Neutrophil (primary cell): ENCODE measurements around the gene ZNF599.

ENCODE experiments used
- H3K27ac ChIP-seq: fragments of 200-600 bp; sonication (generic); 2 replicates; pipeline ENCODE4 v1.5.1; 2016; ENCODE audit warnings: mild to moderate bottlenecking, moderate library complexity
- H3K27me3 ChIP-seq: fragments of 200-600 bp; sonication (generic); 2 replicates; pipeline ENCODE4 v1.6.0; 2016; ENCODE audit warnings: mild to moderate bottlenecking
- H3K36me3 ChIP-seq: fragments of 200-600 bp; sonication (generic); 2 replicates; pipeline ENCODE4 v1.5.1; 2017
- H3K4me1 ChIP-seq, 2 experiments: fragments of 200-600 bp in 1 of 2; sonication (generic) in 1 of 2; 1 replicate in 1 of 2; 2 replicates in 1 of 2; pipeline versions ENCODE4 v1.5.1 to v1.6.1; 2013 to 2016; ENCODE audit warnings: low read depth in 1 of 2, low read length in 1 of 2, mild to moderate bottlenecking in 1 of 2, moderate library complexity in 1 of 2; ENCODE audit not compliant: control insufficient read depth in 1 of 2, insufficient read depth in 1 of 2
- H3K4me3 ChIP-seq, 2 experiments: fragments of 200-600 bp in 1 of 2; sonication (generic) in 1 of 2; 1 replicate in 1 of 2; 2 replicates in 1 of 2; pipeline ENCODE4 v1.5.1; 2013 to 2016; ENCODE audit warnings: low read depth in 1 of 2, low read length in 1 of 2, mild to moderate bottlenecking in 1 of 2, moderate library complexity in 1 of 2
- H3K9me3 ChIP-seq: fragments of 200-600 bp; sonication (generic); 2 replicates; pipeline ENCODE4 v1.5.1; 2016
- TF ChIP-seq, protein P1 (sequence below): fragments of 200-600 bp; sonication (generic); IDR thresholded peaks from 2 replicates; pipeline ENCODE4 v1.5.1; 2016; ENCODE audit warnings: antibody characterized with exemption

The ZNF599 gene

DNA sequence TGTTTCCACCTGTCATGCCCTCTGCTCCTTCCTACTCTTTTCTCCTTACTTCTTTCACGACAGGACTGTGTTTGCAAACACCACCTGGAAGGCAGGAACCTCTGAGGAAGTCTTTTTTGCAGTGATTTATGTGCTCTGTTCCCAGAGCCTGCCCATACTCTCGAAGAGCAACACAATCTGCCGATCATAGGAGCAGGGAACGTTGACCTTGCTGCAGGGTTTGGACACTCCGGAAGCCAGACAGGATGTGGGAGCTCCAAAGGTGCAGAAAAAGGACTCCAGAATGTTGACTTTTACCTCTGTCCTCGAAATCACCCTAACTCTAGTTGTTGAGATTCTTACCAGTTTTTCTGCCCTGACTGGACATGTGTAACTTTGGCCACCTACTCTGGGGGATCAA is 47.6 kb downstream of the ZNF599 start:
- H3K9me3 ChIP-seq, result no peaks in the 10 kb centered on the region
- TF ChIP-seq, protein P1, sequence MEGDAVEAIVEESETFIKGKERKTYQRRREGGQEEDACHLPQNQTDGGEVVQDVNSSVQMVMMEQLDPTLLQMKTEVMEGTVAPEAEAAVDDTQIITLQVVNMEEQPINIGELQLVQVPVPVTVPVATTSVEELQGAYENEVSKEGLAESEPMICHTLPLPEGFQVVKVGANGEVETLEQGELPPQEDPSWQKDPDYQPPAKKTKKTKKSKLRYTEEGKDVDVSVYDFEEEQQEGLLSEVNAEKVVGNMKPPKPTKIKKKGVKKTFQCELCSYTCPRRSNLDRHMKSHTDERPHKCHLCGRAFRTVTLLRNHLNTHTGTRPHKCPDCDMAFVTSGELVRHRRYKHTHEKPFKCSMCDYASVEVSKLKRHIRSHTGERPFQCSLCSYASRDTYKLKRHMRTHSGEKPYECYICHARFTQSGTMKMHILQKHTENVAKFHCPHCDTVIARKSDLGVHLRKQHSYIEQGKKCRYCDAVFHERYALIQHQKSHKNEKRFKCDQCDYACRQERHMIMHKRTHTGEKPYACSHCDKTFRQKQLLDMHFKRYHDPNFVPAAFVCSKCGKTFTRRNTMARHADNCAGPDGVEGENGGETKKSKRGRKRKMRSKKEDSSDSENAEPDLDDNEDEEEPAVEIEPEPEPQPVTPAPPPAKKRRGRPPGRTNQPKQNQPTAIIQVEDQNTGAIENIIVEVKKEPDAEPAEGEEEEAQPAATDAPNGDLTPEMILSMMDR, result no peak
- no peaks in the 10 kb centered on the region for H3K4me1 ChIP-seq
- H3K27ac ChIP-seq, result no peak overlapping the region
- H3K27me3 ChIP-seq, result peaks cover 11% of the 10 kb centered on the region
- no peaks in the 10 kb centered on the region for H3K36me3 ChIP-seq
- no peak overlapping the region for H3K4me3 ChIP-seq

GRCh38 chr19:34722353-34722752 is 50.7 kb downstream of the ZNF599 start:
- H3K27me3 ChIP-seq, result peaks cover 20% of the 10 kb centered on the region
- no peaks in the 10 kb centered on the region for H3K4me1 ChIP-seq
- H3K27ac ChIP-seq, result no peak overlapping the region
- no peaks in the 10 kb centered on the region for H3K9me3 ChIP-seq
- H3K36me3 ChIP-seq, result no peaks in the 10 kb centered on the region
- TF ChIP-seq, protein P1, result no peak
- no peak overlapping the region for H3K4me3 ChIP-seq

DNA sequence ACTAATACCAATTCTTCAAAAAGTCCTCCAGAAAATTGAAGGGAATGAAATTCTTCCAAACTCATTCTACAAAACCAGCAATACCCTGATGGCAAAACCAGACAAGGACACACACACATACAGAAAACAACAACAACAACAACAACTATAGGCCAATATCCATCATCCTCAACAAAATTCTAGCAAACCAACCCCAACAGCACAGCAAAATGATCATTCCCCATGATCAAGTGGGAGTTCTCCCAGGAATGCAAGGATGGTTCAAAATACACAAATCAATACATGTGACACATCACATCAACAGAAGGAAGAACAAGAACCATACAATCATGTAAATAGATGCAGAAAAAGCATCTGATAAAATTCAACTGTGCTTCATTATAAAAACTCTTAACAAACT is 57.7 kb downstream of the ZNF599 start:
- H3K9me3 ChIP-seq, result peaks cover 17% of the 10 kb centered on the region
- H3K4me3 ChIP-seq, result no peak overlapping the region
- no peak overlapping the region for H3K27ac ChIP-seq
- H3K4me1 ChIP-seq, result no peaks in the 10 kb centered on the region
- TF ChIP-seq, protein P1, result no peak
- peaks cover 11% of the 10 kb centered on the region for H3K27me3 ChIP-seq
- no peaks in the 10 kb centered on the region for H3K36me3 ChIP-seq

DNA sequence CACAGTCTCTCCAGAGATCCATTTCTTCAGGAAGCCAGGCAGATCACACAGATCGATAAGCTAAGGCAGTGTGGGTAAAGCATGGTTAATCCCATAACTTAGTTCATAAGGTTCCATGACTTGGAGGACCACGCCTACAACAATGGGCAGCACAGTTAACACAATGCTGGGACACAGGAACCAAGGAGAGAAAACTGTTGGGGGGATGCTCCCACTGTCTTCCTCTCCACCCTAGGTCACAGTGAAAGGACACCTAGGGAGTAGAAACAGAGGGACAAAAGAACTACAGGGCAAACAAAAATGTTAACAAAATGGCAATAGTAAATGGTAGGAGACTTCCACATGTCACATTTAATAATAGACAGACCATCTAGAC is 59.8 kb downstream of the ZNF599 start:
- Histone ChIP-seq H3K27me3 (peaks cover 6% of the 10 kb centered on the region), H3K9me3 (peaks cover 17% of the 10 kb centered on the region), H3K27ac (no peak overlapping the region), H3K4me1 (no peaks in the 10 kb centered on the region), H3K4me3 (no peak overlapping the region), H3K36me3 (no peaks in the 10 kb centered on the region)
- TF ChIP-seq, protein P1, result no peak

GRCh38 chr19:34712395-34713261 is 60.4 kb downstream of the ZNF599 start:
- TF ChIP-seq, protein P1, result peak; percentile 66
- Histone ChIP-seq H3K9me3 (peaks cover 17% of the 10 kb centered on the region), H3K4me3 (no peak overlapping the region), H3K27me3 (peaks cover 5% of the 10 kb centered on the region), H3K4me1 (no peaks in the 10 kb centered on the region), H3K27ac (no peak overlapping the region), H3K36me3 (no peaks in the 10 kb centered on the region)
